ENCODE data around the gene MICU1.

DNA sequence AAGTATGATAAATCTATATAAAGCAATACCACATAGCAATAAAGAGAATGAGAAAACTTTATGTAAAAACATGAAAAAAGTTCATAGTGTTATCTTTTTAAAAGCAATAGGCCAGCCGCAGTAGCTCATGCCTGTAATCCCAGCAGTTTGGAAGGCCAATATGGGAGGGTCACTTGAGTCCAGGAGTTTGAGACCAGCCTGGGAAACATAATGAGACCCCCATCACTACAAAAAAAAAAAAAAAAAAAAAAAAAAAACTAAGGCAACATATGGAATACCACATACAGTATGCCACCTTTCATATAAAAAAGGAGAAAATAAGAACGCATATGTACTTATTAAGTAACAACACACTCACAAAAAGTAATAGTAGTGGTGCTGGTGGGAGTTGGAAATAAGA is 52.8 kb downstream of the MICU1 start:
- TF ChIP-seq GATA2 (IDR thresholded peaks at IDR 0.05; ENCODE audit: low read depth, low read length) (no peak), GATA3 (IDR thresholded peaks at IDR 0.05; ENCODE audit: low read depth, low read length) (no peak)

Measured in SH-SY5Y (cell line).